IPS-NIHi7 (cell line): ENCODE data around the gene ASB1.
A peak's percentile ranks its signal among the peaks of the same experiment; 100 is the strongest.

ENCODE experiments used
- DNase-seq: peaks from one replicate; pipeline ENCODE4 v3.0.0; 2012; ENCODE audit warnings: mixed read lengths; ENCODE audit errors: extremely low spot score

ASB1 gene

DNA sequence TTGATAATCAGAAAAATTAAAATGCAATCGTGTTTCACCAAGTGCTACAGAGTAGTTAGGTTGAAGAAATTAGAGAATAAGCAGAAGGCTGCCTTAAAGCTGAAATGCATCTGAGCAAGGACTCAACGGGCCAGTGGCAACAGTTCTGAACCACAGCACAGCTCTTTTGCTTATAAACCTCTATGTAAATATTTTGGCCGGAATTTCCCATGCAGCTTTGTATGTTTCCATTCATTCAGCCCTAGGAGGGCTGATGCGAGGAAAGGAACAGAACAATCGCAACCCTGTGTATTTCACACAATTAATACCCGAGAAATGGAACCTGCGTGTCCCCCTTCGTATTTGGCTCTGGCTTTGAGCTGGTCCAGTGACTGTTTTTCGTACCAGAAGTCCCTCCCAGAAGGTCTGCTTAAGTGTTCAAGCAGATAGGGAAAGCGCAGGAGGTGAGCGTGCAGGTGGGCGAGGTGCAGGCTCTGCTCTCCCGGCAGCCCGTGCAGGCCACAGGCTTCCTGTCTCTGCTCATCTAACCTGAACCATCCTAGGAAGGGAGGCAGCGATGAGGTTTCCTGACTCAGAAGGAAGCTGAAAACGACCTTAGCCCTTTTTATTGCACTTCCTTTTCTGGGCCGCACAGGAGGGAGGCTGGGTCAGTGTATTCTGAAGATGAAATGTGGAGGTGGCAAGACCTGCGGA lies 67.3 kb downstream of the ASB1 start:
- peak; percentile 8 for DNase-seq

- no peak for DNase-seq
Measured at GRCh38 chr2:238494573-238494961, 67.8 kb downstream of the ASB1 start.

- no peak for DNase-seq
Measured at GRCh38 chr2:238495422-238495821, 68.7 kb downstream of the ASB1 start.

- DNase-seq = no peak
Measured at GRCh38 chr2:238496756-238497609, 70.3 kb downstream of the ASB1 start.

GRCh38 chr2:238497610-238498005 lies 70.9 kb downstream of the ASB1 start:
- DNase-seq = no peak

GRCh38 chr2:238498188-238498587 lies 71.5 kb downstream of the ASB1 start:
- no peak for DNase-seq

- DNase-seq = no peak
Measured at GRCh38 chr2:238498691-238499295, 72.1 kb downstream of the ASB1 start.

- no peak for DNase-seq
Measured at GRCh38 chr2:238499731-238500580, 73.2 kb downstream of the ASB1 start.

GRCh38 chr2:238501311-238501710 lies 74.6 kb downstream of the ASB1 start:
- no peak for DNase-seq
